ENCODE results near the gene AP2A2. TPM values are rescaled to one million over a fixed set of nuclear protein-coding genes. Genes with fewer than 3 reads are reported as not detected.
A peak's percentile ranks its signal among the peaks of the same experiment; 100 is the strongest.
"Not testable (repeated sequence)": the region's sequence is repeated elsewhere in the genome, so short reads cannot be mapped to it uniquely, and the experiment has no call there.

AP2A2 gene
- total and polyA plus RNA-seq, 10 donors, result 32.7 to 321 (median 153) TPM

DNA sequence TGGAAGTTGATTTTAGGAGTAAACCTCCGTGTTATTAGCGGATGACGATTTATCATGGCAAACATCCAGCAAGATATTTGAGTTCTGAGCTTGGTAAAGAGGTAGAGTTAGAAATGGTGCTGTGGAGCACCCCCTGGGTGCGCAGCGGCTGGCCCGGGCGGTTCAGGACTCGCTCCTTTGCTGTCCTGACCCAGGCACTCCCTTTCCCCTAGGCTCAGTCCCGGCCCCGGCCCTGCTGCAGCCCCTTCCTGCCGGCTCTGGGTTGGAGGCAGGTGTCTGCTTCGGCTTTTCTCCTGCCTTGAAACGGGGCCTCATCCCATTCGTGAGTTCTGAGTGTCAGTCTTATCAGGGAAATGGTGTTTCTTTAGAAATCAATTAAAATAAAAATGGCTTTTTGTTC lies 33.4 kb downstream of the AP2A2 start:
- intact Hi-C loops (cut with DNase I; ENCODE audit: low total_unique reads), result no loop called here
- TF ChIP-seq, protein P1, sequence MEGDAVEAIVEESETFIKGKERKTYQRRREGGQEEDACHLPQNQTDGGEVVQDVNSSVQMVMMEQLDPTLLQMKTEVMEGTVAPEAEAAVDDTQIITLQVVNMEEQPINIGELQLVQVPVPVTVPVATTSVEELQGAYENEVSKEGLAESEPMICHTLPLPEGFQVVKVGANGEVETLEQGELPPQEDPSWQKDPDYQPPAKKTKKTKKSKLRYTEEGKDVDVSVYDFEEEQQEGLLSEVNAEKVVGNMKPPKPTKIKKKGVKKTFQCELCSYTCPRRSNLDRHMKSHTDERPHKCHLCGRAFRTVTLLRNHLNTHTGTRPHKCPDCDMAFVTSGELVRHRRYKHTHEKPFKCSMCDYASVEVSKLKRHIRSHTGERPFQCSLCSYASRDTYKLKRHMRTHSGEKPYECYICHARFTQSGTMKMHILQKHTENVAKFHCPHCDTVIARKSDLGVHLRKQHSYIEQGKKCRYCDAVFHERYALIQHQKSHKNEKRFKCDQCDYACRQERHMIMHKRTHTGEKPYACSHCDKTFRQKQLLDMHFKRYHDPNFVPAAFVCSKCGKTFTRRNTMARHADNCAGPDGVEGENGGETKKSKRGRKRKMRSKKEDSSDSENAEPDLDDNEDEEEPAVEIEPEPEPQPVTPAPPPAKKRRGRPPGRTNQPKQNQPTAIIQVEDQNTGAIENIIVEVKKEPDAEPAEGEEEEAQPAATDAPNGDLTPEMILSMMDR (IDR thresholded peaks at IDR 0.05 in 8 of 11, conservative IDR thresholded peaks at IDR 0.05 in 3 of 11), result no peak
- TF ChIP-seq POLR2AphosphoS5 (IDR thresholded peaks at IDR 0.05), result peak in 1 of 3 donors; percentile 29
- 80 to 85% (median 82%) methylated on average over 14 of the region's 14 CpGs for WGBS, 5 donors
- H3K27me3 ChIP-seq (replicated peaks in 1 of 7), result no peaks in the 10 kb centered on the region
- no peaks in the 10 kb centered on the region for H3K9me3 ChIP-seq
- no peak for DNase-seq
- no peak overlapping the region for H3K4me3 ChIP-seq
- H3K4me1 ChIP-seq, result peaks cover 0 to 61% (median 26%) of the 10 kb centered on the region in 6 donors
- peak overlapping the region in 3 of 8 donors; percentile 14 to 36 (median 22) for H3K27ac ChIP-seq
- H3K36me3 ChIP-seq, result peaks cover 0 to 91% (median 28%) of the 10 kb centered on the region in 6 donors

DNA sequence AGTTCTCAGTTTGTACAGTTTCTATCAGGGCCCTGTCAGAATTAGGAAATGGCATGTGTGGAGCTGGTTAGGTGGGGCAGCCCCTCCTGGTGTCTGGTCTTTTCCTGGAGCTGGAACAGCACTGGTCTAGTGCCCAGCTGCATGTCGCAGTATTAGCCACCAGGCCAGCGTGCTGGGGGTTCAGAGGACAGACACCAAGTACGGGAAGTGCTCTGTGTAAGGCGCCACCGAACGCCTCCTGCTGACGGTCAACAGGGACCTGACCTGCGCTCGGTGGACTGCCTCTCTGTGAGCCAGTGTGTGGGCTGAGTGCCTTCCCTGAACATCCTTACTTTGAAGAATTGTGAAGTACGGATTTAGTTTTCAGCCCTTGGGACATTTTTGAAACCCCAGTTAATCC lies 33.9 kb downstream of the AP2A2 start:
- 54 to 83% (median 82%) methylated on average over 7 to 10 of the region's 10 CpGs for WGBS, 5 donors
- Histone ChIP-seq H3K36me3 (peaks cover 0 to 97% (median 31%) of the 10 kb centered on the region in 6 donors), H3K27me3 (replicated peaks in 1 of 7) (no peaks in the 10 kb centered on the region), H3K4me1 (peaks cover 0 to 56% (median 20%) of the 10 kb centered on the region in 6 donors), H3K4me3 (no peak overlapping the region), H3K27ac (peak overlapping the region in 3 of 8 donors; percentile 14 to 36 (median 22)), H3K9me3 (no peaks in the 10 kb centered on the region)
- intact Hi-C loops (cut with DNase I; ENCODE audit: low total_unique reads), result no loop called here
- no peak for DNase-seq
- TF ChIP-seq POLR2AphosphoS5 (IDR thresholded peaks at IDR 0.05) (peak in 2 of 3 donors; percentile 36 to 58), POLR2A (IDR thresholded peaks at IDR 0.05) (no peak)
- TF ChIP-seq, protein P1 (IDR thresholded peaks at IDR 0.05 in 8 of 11, conservative IDR thresholded peaks at IDR 0.05 in 3 of 11), result peak in 1 of 11 experiments; percentile 14

DNA sequence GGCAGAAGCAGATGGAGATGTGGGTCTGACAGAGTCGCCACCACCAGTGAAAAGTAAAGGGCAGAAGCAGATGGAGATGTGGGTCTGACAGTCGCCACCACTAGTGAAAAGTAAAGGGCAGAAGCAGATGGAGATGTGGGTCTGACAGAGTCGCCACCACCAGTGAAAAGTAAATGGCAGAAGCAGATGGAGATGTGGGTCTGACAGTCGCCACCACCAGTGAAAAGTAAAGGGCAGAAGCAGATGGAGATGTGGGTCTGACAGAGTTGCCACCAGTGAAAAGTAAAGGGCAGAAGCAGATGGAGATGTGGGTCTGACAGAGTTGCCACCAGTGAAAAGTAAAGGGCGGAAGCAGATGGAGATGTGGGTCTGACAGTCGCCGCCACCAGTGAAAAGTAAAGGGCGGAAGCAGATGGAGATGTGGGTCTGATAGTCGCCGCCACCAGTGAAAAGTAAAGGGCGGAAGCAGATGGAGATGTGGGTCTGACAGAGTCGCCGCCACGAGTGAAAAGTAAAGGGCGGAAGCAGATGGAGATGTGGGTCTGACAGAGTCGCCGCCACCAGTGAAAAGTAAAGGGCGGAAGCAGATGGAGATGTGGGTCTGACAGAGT lies 35.7 kb downstream of the AP2A2 start:
- Histone ChIP-seq H3K27ac (peak overlapping the region in 1 of 8 donors; percentile 51), H3K36me3 (peaks cover 0 to 96% (median 34%) of the 10 kb centered on the region in 6 donors), H3K4me1 (peaks cover 0 to 51% (median 18%) of the 10 kb centered on the region in 6 donors)
- H3K27me3 ChIP-seq (replicated peaks in 1 of 7); DNase-seq; intact Hi-C loops (cut with DNase I; ENCODE audit: low total_unique reads); H3K9me3 ChIP-seq; H3K4me3 ChIP-seq: not testable (repeated sequence)
- WGBS, 5 donors, result 77 to 86% (median 84%) methylated on average over 17 to 18 of the region's 18 CpGs

DNA sequence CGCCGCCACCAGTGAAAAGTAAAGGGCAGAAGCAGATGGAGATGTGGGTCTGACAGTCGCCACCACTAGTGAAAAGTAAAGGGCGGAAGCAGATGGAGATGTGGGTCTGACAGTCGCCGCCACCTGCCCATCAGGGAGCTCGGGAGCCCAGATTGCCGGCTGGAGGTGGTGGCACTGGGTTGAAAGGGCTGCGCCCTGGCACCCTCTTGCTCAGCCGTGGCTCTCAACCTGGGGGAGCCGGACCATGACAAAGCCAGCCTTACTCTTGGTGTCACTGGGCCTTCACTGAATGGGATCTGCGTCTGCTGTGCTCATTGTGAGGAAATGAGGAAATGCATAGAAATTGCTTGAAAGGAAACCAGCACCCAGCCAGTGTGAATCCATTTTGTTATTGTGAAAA lies 36.3 kb downstream of the AP2A2 start:
- Histone ChIP-seq H3K27ac (peak overlapping the region in 4 of 8 donors; percentile 13 to 51 (median 38)), H3K9me3 (no peaks in the 10 kb centered on the region), H3K36me3 (peaks cover 0 to 94% (median 32%) of the 10 kb centered on the region in 6 donors), H3K4me1 (peaks cover 0 to 52% (median 20%) of the 10 kb centered on the region in 6 donors), H3K4me3 (no peak overlapping the region), H3K27me3 (replicated peaks in 1 of 7) (no peaks in the 10 kb centered on the region)
- 77 to 89% (median 82%) methylated on average over 10 to 12 of the region's 12 CpGs for WGBS, 5 donors
- DNase-seq, result no peak
- peak in 2 of 3 donors; percentile 20 to 47 for TF ChIP-seq POLR2AphosphoS5 (IDR thresholded peaks at IDR 0.05)
- TF ChIP-seq, protein P1 (IDR thresholded peaks at IDR 0.05 in 8 of 11, conservative IDR thresholded peaks at IDR 0.05 in 3 of 11), result no peak
- intact Hi-C loops (cut with DNase I; ENCODE audit: low total_unique reads), result no loop called here
